Keratinocyte (primary cell): Measurements from ENCODE around the gene MFF. TPM values are rescaled to one million over a fixed set of nuclear protein-coding genes. Genes with fewer than 3 reads are reported as not detected.

ENCODE experiments used
- DNase-seq: peaks from one replicate; pipeline ENCODE4 v3.0.0-alpha.2; 2011; ENCODE audit warnings: low read depth, missing footprints, low spot score
- FAIRE-seq: peaks from 2 replicates; lab custom pipeline; 2011; peaks lifted over from hg19 to GRCh38; lab: Jason Lieb, UNC
- H2AFZ ChIP-seq: 2 replicates; pipeline ENCODE4 v1.6.0; 2012; ENCODE audit warnings: low read length, control low read depth, inconsistent platforms; ENCODE audit not compliant: control insufficient read depth
- H3K27ac ChIP-seq: 2 replicates; pipeline ENCODE4 v1.5.1; 2011; ENCODE audit warnings: low read length; ENCODE audit not compliant: control insufficient read depth, insufficient read depth
- H3K27me3 ChIP-seq: 3 replicates; pipeline ENCODE4 v1.6.0; 2011; ENCODE audit warnings: low read length; ENCODE audit not compliant: control insufficient read depth, insufficient read depth; ENCODE audit errors: extremely low read depth
- H3K36me3 ChIP-seq, 2 experiments: 2 replicates in 1 of 2; 3 replicates in 1 of 2; pipeline ENCODE4 v1.5.1; 2011; ENCODE audit warnings: low read length in 2 of 2, mild to moderate bottlenecking in 1 of 2; ENCODE audit not compliant: control insufficient read depth in 2 of 2, insufficient read depth in 2 of 2; ENCODE audit errors: extremely low read depth in 1 of 2
- H3K4me1 ChIP-seq: 3 replicates; pipeline ENCODE4 v1.5.1; 2011; ENCODE audit warnings: low read length; ENCODE audit not compliant: control insufficient read depth, insufficient read depth; ENCODE audit errors: extremely low read depth
- H3K4me2 ChIP-seq: 3 replicates; pipeline ENCODE4 v1.6.0; 2011; ENCODE audit warnings: low read depth, low read length; ENCODE audit not compliant: control insufficient read depth, insufficient read depth; ENCODE audit errors: extremely low read depth
- H3K4me3 ChIP-seq, 3 experiments: fragments of 200-600 bp in 1 of 3; sonication (generic) in 1 of 3; 2 replicates in 2 of 3; 3 replicates in 1 of 3; pipeline ENCODE4 v1.5.1; 2011 to 2016; ENCODE audit warnings: low read length in 3 of 3, mild to moderate bottlenecking in 3 of 3, control low read depth in 2 of 3, inconsistent platforms in 1 of 3, low read depth in 1 of 3, mixed read lengths in 1 of 3, mixed run types in 1 of 3, moderate library complexity in 1 of 3; ENCODE audit not compliant: control insufficient read depth in 2 of 3, insufficient read depth in 2 of 3; ENCODE audit errors: extremely low read depth in 1 of 3
- H3K79me2 ChIP-seq: 2 replicates; pipeline ENCODE4 v1.6.0; 2012; ENCODE audit warnings: low read length; ENCODE audit not compliant: control insufficient read depth, insufficient read depth
- H3K9ac ChIP-seq: 3 replicates; pipeline ENCODE4 v1.6.0; 2011; ENCODE audit warnings: low read length; ENCODE audit not compliant: control insufficient read depth, insufficient read depth; ENCODE audit errors: extremely low read depth
- H3K9me1 ChIP-seq: 3 replicates; pipeline ENCODE4 v1.6.0; 2011; ENCODE audit warnings: low read length; ENCODE audit not compliant: control insufficient read depth, insufficient read depth; ENCODE audit errors: extremely low read depth
- H3K9me3 ChIP-seq: 2 replicates; pipeline ENCODE4 v1.5.1; 2012; ENCODE audit warnings: low read depth, low read length; ENCODE audit not compliant: control insufficient read depth
- H4K20me1 ChIP-seq: 3 replicates; pipeline ENCODE4 v1.6.0; 2011; ENCODE audit warnings: low read length; ENCODE audit not compliant: control insufficient read depth, insufficient read depth; ENCODE audit errors: extremely low read depth
- EZH2 ChIP-seq: IDR thresholded peaks from one replicate; pipeline ENCODE4 v1.6.1; 2012; ENCODE audit warnings: inconsistent platforms, mild to moderate bottlenecking, low read length, moderate library complexity
- dilution Hi-C: fragments of 300-500 bp; cut with MboI; formaldehyde crosslinking; loops from one replicate; pipeline ENCODE4 v1.7.0; 2020; ENCODE audit warnings: low sequenced_read_pairs; ENCODE audit not compliant: extremely low pct_ligation_motif_present
- polyA plus RNA-seq, 5 experiments: library from polyadenylated mRNA; depleted of rRNA in 3 of 5; stranded (reverse) in 3 of 5; stranded (forward) in 1 of 5; unstranded in 1 of 5; fragments of >200 nt; gene quantifications; 1 replicate in 1 of 5; 2 replicates in 3 of 5; 3 replicates in 1 of 5; pipeline versions ENCODE4 v1.2.1 to v1.2.3, GENCODE V29; 2011 to 2012; ENCODE audit warnings: missing spikeins in 2 of 5, low read depth in 1 of 5, low replicate concordance in 1 of 5
- TF ChIP-seq, protein P1 (sequence below), 3 experiments: IDR thresholded peaks in 1 of 3; conservative IDR thresholded peaks in 1 of 3; optimal IDR thresholded peaks in 1 of 3; 2 replicates in 2 of 3; 3 replicates in 1 of 3; pipeline versions ENCODE3 to v1.5.1; 2011; ENCODE audit warnings: low read length in 3 of 3, mild to moderate bottlenecking in 3 of 3, moderate library complexity in 2 of 3, control low read depth in 1 of 3, inconsistent platforms in 1 of 3; ENCODE audit not compliant: insufficient read depth in 2 of 3; ENCODE audit errors: extremely low read depth in 1 of 3

MFF gene
- polyA plus RNA-seq, 1 donor (not counting 4 experiments of a cell fraction or from before 2014, with no cell fraction given), result 72.5 TPM

GRCh38 chr2:227374158-227374557, 49.1 kb downstream of the MFF start:
- Histone ChIP-seq H3K27ac (no peak overlapping the region), H3K4me3 (no peak overlapping the region), H4K20me1 (no peaks in the 10 kb centered on the region), H3K27me3 (no peaks in the 10 kb centered on the region), H3K4me1 (peaks cover 10% of the 10 kb centered on the region), H3K9me1 (no peaks in the 10 kb centered on the region), H3K36me3 (no peaks in the 10 kb centered on the region), H3K79me2 (no peaks in the 10 kb centered on the region), H3K4me2 (no peak overlapping the region), H3K9me3 (no peaks in the 10 kb centered on the region), H3K9ac (no peak overlapping the region), H2AFZ (no peak overlapping the region)
- TF ChIP-seq EZH2, result no peak
- TF ChIP-seq, protein P1, sequence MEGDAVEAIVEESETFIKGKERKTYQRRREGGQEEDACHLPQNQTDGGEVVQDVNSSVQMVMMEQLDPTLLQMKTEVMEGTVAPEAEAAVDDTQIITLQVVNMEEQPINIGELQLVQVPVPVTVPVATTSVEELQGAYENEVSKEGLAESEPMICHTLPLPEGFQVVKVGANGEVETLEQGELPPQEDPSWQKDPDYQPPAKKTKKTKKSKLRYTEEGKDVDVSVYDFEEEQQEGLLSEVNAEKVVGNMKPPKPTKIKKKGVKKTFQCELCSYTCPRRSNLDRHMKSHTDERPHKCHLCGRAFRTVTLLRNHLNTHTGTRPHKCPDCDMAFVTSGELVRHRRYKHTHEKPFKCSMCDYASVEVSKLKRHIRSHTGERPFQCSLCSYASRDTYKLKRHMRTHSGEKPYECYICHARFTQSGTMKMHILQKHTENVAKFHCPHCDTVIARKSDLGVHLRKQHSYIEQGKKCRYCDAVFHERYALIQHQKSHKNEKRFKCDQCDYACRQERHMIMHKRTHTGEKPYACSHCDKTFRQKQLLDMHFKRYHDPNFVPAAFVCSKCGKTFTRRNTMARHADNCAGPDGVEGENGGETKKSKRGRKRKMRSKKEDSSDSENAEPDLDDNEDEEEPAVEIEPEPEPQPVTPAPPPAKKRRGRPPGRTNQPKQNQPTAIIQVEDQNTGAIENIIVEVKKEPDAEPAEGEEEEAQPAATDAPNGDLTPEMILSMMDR (optimal IDR thresholded peaks at IDR 0.05 in 1 of 3, IDR thresholded peaks at IDR 0.05 in 1 of 3, conservative IDR thresholded peaks at IDR 0.05 in 1 of 3; ENCODE audit: extremely low read depth in 1 of 3, insufficient read depth in 2 of 3, low read length in 3 of 3), result no peak
- FAIRE-seq, result no peak
- no peak for DNase-seq
- dilution Hi-C loops, result no loop called here

GRCh38 chr2:227376656-227377396, 51.8 kb downstream of the MFF start:
- H3K9me3 ChIP-seq, result no peaks in the 10 kb centered on the region
- H3K9ac ChIP-seq, result no peak overlapping the region
- DNase-seq, result no peak
- no peak overlapping the region for H3K27ac ChIP-seq
- no peak overlapping the region for H3K4me3 ChIP-seq
- no peak overlapping the region for H2AFZ ChIP-seq
- no peaks in the 10 kb centered on the region for H3K36me3 ChIP-seq
- dilution Hi-C loops, result no loop called here
- peaks cover 10% of the 10 kb centered on the region for H3K4me1 ChIP-seq
- H3K4me2 ChIP-seq, result no peak overlapping the region
- FAIRE-seq, result no peak
- no peaks in the 10 kb centered on the region for H3K79me2 ChIP-seq
- no peak for TF ChIP-seq EZH2
- TF ChIP-seq, protein P1 (optimal IDR thresholded peaks at IDR 0.05 in 1 of 3, IDR thresholded peaks at IDR 0.05 in 1 of 3, conservative IDR thresholded peaks at IDR 0.05 in 1 of 3; ENCODE audit: extremely low read depth in 1 of 3, insufficient read depth in 2 of 3, low read length in 3 of 3), result no peak
- H3K9me1 ChIP-seq, result no peaks in the 10 kb centered on the region
- H4K20me1 ChIP-seq, result no peaks in the 10 kb centered on the region
- H3K27me3 ChIP-seq, result no peaks in the 10 kb centered on the region
